AG09319 (cell line): Measurements from ENCODE around the gene UBR2.

ENCODE experiments used
- DNase-seq: peaks from one replicate; pipeline ENCODE4 v3.0.0-alpha.2; 2010; ENCODE audit warnings: low read depth; ENCODE audit errors: extremely low read depth
- TF ChIP-seq, protein P1 (sequence below): IDR thresholded peaks from 2 replicates; pipeline ENCODE4 v1.5.1; 2011; ENCODE audit warnings: low read depth, mild to moderate bottlenecking, inconsistent platforms, low read length, moderate library complexity

UBR2 gene

DNA sequence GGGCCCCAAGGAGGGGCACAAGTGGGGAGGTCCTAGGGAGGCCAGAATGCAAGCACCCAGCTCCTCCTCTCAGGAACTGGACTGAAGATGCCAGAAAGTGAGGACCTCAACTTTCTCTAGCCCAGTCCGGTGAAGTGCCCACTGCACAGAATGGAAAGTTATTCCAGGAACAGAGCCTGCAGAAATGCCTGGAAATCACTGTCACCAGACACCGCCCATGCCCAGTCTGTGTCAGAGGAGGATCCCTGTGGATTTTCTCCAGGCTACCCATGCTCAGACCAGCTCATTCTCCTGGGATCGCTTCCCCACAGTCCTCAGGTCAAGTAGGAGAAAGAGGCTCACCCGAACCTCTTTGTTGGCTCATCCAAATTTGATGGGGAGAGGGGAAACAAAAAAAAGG, 152.0 kb downstream of the UBR2 start:
- TF ChIP-seq, protein P1, sequence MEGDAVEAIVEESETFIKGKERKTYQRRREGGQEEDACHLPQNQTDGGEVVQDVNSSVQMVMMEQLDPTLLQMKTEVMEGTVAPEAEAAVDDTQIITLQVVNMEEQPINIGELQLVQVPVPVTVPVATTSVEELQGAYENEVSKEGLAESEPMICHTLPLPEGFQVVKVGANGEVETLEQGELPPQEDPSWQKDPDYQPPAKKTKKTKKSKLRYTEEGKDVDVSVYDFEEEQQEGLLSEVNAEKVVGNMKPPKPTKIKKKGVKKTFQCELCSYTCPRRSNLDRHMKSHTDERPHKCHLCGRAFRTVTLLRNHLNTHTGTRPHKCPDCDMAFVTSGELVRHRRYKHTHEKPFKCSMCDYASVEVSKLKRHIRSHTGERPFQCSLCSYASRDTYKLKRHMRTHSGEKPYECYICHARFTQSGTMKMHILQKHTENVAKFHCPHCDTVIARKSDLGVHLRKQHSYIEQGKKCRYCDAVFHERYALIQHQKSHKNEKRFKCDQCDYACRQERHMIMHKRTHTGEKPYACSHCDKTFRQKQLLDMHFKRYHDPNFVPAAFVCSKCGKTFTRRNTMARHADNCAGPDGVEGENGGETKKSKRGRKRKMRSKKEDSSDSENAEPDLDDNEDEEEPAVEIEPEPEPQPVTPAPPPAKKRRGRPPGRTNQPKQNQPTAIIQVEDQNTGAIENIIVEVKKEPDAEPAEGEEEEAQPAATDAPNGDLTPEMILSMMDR: no peak
- DNase-seq: no peak

- DNase-seq: no peak
- TF ChIP-seq, protein P1: no peak
These were observed 156.9 kb downstream of the UBR2 start for GRCh38 chr6:42720739-42721138.

GRCh38 chr6:42722497-42722896, 158.7 kb downstream of the UBR2 start, which contains the start of gene PRPH2:
Gene PRPH2 (minus strand): TSS chr6:42722597. CDS start chr6:42722334, 263 bp downstream.
- DNase-seq: no peak
- TF ChIP-seq, protein P1: no peak

- TF ChIP-seq, protein P1: no peak
- no peak for DNase-seq
These were observed 161.0 kb downstream of the UBR2 start for GRCh38 chr6:42724825-42725224.

DNA sequence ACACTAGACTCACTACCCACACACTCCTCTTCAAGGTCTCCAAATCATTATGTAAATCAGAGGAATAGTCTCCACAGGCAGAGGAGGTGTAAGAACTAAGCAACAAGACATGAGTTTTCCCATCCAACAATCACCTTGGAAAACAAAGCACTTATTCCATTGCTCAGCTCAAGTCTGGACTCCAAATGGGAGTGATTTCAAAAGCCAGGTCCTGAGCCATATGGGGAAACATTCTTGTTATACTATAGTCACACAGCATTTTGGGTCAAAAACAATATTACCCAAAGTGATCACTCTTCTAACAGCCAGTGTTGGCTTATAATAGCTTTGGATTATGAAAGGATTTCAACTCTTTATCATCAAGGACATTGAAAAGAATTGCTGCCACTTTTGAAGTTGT, 162.2 kb downstream of the UBR2 start:
- TF ChIP-seq, protein P1: no peak
- DNase-seq: no peak

DNA sequence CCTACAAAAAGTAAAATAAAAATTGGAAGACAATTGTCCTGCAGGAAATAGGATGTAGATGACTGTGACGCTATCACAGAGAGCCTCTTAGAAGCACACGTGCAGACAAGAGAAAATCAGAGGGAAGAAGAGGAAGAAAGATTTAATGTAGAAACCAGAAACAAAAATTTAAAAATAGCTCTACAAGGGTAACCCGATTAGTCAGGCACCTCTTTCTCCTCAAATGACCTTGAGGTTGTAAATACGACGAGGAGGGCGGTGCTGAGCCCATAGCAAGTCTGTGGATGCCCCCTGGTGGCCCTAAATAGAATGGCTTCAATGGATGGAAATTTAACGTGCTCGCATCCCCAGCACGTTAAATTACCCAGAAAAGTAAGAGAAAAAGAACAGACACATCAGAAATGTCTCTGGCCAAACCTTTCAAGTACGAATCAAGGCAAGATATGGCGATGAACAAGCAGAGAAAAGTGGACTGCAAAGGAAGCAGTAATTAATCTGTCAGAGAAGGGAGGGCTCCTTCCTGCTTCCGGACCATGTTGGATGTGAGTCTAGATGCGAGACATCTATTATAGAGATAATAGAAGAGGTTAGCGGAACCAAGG, 162.8 kb downstream of the UBR2 start:
- peak; percentile 83 for DNase-seq

GRCh38 chr6:42727087-42727611, 163.3 kb downstream of the UBR2 start:
- TF ChIP-seq, protein P1: no peak
- no peak for DNase-seq

More for the DNA sequence above, 162.8 kb downstream of the UBR2 start:
- TF ChIP-seq, protein P1: peak; percentile 82
